Fibroblast of lung (primary cell): Measurements from ENCODE around the gene AHCYL2. TPM values are rescaled to one million over a fixed set of nuclear protein-coding genes. Genes with fewer than 3 reads are reported as not detected.

Experiments used
- DNase-seq, 2 donors: peaks; one replicate each; pipeline versions ENCODE4 v3.0.0 to v3.0.0-alpha.2; 2010; ENCODE audit warnings: low read depth in 2 of 2
- H2AFZ ChIP-seq: 2 replicates; pipeline ENCODE4 v1.5.1; 2012; ENCODE audit warnings: low read length, control low read depth, inconsistent platforms
- H3K27ac ChIP-seq: 2 replicates; pipeline ENCODE4 v1.5.1; 2011; ENCODE audit warnings: low read length, control low read depth; ENCODE audit not compliant: insufficient read depth
- H3K27me3 ChIP-seq: 2 replicates; pipeline ENCODE4 v1.5.1; 2011; ENCODE audit warnings: mild to moderate bottlenecking, low read length; ENCODE audit not compliant: control insufficient read depth, insufficient read depth
- H3K36me3 ChIP-seq: 2 replicates; pipeline ENCODE4 v1.5.1; 2011; ENCODE audit warnings: low read length; ENCODE audit not compliant: control insufficient read depth, insufficient read depth
- H3K4me1 ChIP-seq: 2 replicates; pipeline ENCODE4 v1.5.1; 2011; ENCODE audit warnings: low read length; ENCODE audit not compliant: control insufficient read depth, insufficient read depth; ENCODE audit errors: extremely low read depth
- H3K4me2 ChIP-seq: 2 replicates; pipeline ENCODE4 v1.5.1; 2011; ENCODE audit warnings: low read length, control low read depth; ENCODE audit not compliant: insufficient read depth; ENCODE audit errors: extremely low read depth
- H3K4me3 ChIP-seq, 4 experiments: fragments of 200-600 bp in 1 of 4; sonication (generic) in 1 of 4; replicated peaks in 1 of 4; 2 replicates each; pipeline ENCODE4 v1.5.1; 2011 to 2016; ENCODE audit warnings: low read length in 4 of 4, low read depth in 3 of 4, mild to moderate bottlenecking in 3 of 4, control low read depth in 2 of 4, inconsistent platforms in 1 of 4, mixed read lengths in 1 of 4; ENCODE audit not compliant: insufficient read depth in 1 of 4; ENCODE audit errors: control extremely low read depth in 1 of 4
- H3K79me2 ChIP-seq: 2 replicates; pipeline ENCODE4 v1.5.1; 2012; ENCODE audit warnings: mild to moderate bottlenecking, low read length, inconsistent platforms; ENCODE audit not compliant: control insufficient read depth, insufficient read depth
- H3K9ac ChIP-seq: 2 replicates; pipeline ENCODE4 v1.5.1; 2011; ENCODE audit warnings: mild to moderate bottlenecking, low read length, control low read depth; ENCODE audit not compliant: insufficient read depth
- H3K9me3 ChIP-seq: 2 replicates; pipeline ENCODE4 v1.5.1; 2012; ENCODE audit warnings: low read depth, low read length; ENCODE audit not compliant: control insufficient read depth, insufficient read depth
- H4K20me1 ChIP-seq: 2 replicates; pipeline ENCODE4 v1.5.1; 2011; ENCODE audit warnings: low read length; ENCODE audit not compliant: control insufficient read depth, insufficient read depth; ENCODE audit errors: extremely low read depth
- EZH2 ChIP-seq: IDR thresholded peaks from 2 replicates; pipeline ENCODE4 v1.5.1; 2012; ENCODE audit warnings: low read length, control low read depth, mild to moderate bottlenecking; ENCODE audit errors: missing control alignments
- polyA plus RNA-seq, 2 donors: library from polyadenylated mRNA; depleted of rRNA in 1 of 2; stranded (reverse) in 1 of 2; unstranded in 1 of 2; fragments of >200 nt; gene quantifications; 2 replicates each; pipeline ENCODE4 v1.2.1, GENCODE V29; 2011 to 2012; ENCODE audit warnings: missing spikeins in 1 of 2
- total RNA-seq: library from RNA; depleted of rRNA; stranded (reverse); fragments of >200 nt; gene quantifications from 2 replicates; pipeline ENCODE4 v1.2.1, GENCODE V29; 2014
- TF ChIP-seq, protein P1 (sequence below), 2 donors: IDR thresholded peaks in 1 of 2; conservative IDR thresholded peaks in 1 of 2; 1 replicate in 1 of 2; 2 replicates in 1 of 2; pipeline ENCODE4 v1.5.1; 2011 to 2012; ENCODE audit warnings: low read length in 2 of 2, control low read depth in 1 of 2, inconsistent platforms in 1 of 2, low read depth in 1 of 2, mild to moderate bottlenecking in 1 of 2

The AHCYL2 gene
- total and polyA plus RNA-seq, 2 donors (not counting 1 experiment from before 2014, with no cell fraction given) = 8.7 to 11.9 TPM

GRCh38 chr7:129361771-129362170, 136.9 kb downstream of the AHCYL2 start:
- Histone ChIP-seq H3K9ac (no peak overlapping the region), H3K9me3 (no peaks in the 10 kb centered on the region), H3K4me3 (no peak overlapping the region), H3K36me3 (no peaks in the 10 kb centered on the region), H3K27me3 (no peaks in the 10 kb centered on the region), H3K79me2 (no peaks in the 10 kb centered on the region), H2AFZ (no peak overlapping the region), H4K20me1 (no peaks in the 10 kb centered on the region), H3K27ac (no peak overlapping the region), H3K4me1 (no peaks in the 10 kb centered on the region), H3K4me2 (no peak overlapping the region)
- TF ChIP-seq, protein P1, sequence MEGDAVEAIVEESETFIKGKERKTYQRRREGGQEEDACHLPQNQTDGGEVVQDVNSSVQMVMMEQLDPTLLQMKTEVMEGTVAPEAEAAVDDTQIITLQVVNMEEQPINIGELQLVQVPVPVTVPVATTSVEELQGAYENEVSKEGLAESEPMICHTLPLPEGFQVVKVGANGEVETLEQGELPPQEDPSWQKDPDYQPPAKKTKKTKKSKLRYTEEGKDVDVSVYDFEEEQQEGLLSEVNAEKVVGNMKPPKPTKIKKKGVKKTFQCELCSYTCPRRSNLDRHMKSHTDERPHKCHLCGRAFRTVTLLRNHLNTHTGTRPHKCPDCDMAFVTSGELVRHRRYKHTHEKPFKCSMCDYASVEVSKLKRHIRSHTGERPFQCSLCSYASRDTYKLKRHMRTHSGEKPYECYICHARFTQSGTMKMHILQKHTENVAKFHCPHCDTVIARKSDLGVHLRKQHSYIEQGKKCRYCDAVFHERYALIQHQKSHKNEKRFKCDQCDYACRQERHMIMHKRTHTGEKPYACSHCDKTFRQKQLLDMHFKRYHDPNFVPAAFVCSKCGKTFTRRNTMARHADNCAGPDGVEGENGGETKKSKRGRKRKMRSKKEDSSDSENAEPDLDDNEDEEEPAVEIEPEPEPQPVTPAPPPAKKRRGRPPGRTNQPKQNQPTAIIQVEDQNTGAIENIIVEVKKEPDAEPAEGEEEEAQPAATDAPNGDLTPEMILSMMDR (conservative IDR thresholded peaks at IDR 0.05 in 1 of 2, IDR thresholded peaks at IDR 0.05 in 1 of 2; ENCODE audit: low read depth in 1 of 2, low read length in 2 of 2) = no peak
- TF ChIP-seq EZH2 = no peak
- no peak for DNase-seq

DNA sequence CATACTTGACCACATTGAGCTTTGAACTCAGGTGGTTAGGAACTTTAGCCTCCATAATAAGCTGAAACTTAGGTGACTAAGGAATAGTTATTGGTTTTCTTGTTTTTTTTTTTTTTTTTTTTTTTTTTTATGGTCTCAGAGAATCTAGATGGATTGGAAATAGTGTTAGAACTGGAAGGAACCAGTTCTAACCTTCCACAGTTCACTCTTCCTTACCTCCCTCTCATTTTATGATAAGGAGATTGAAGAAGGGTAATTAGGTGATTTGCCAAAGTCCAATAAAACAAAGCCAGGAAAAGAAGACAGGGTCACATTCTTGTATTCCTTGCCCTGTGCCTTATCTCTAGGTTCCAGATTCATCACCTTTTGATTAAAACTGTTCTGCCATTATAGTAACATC, 137.7 kb downstream of the AHCYL2 start:
- Histone ChIP-seq H3K27me3 (no peaks in the 10 kb centered on the region), H3K27ac (no peak overlapping the region), H3K9me3 (no peaks in the 10 kb centered on the region), H3K4me2 (no peak overlapping the region), H3K9ac (no peak overlapping the region), H2AFZ (no peak overlapping the region), H3K79me2 (no peaks in the 10 kb centered on the region), H3K4me3 (no peak overlapping the region), H4K20me1 (no peaks in the 10 kb centered on the region), H3K4me1 (no peaks in the 10 kb centered on the region), H3K36me3 (no peaks in the 10 kb centered on the region)
- no peak for DNase-seq
- no peak for TF ChIP-seq EZH2
- TF ChIP-seq, protein P1 (conservative IDR thresholded peaks at IDR 0.05 in 1 of 2, IDR thresholded peaks at IDR 0.05 in 1 of 2; ENCODE audit: low read depth in 1 of 2, low read length in 2 of 2) = no peak

DNA sequence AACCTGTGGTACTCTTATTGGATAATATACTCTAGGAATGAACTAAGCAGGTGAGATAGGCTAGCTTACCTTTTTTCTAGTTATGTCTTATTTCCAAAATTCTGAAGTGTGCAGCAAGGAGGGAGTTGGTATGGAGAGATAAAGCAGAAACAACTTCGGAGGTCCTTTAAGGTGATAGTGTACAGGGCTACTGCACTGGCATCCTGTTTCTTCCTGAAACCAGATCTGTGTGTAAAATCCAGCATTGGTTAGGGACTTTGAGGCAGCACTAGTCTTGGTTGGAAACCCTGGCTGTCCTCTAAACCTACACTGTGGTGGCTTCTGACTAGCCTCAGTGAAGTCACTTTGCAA, 142.5 kb downstream of the AHCYL2 start:
- no peak for DNase-seq

More for the DNA sequence above, 142.5 kb downstream of the AHCYL2 start:
- Histone ChIP-seq H3K27me3 (no peaks in the 10 kb centered on the region), H3K4me3 (no peak overlapping the region), H3K4me2 (no peak overlapping the region), H2AFZ (no peak overlapping the region), H3K27ac (no peak overlapping the region), H3K9ac (no peak overlapping the region), H3K4me1 (no peaks in the 10 kb centered on the region), H3K79me2 (no peaks in the 10 kb centered on the region), H4K20me1 (no peaks in the 10 kb centered on the region), H3K36me3 (no peaks in the 10 kb centered on the region), H3K9me3 (no peaks in the 10 kb centered on the region)
- TF ChIP-seq, protein P1 (conservative IDR thresholded peaks at IDR 0.05 in 1 of 2, IDR thresholded peaks at IDR 0.05 in 1 of 2; ENCODE audit: low read depth in 1 of 2, low read length in 2 of 2) = no peak
- TF ChIP-seq EZH2 = no peak
